NCI-H82 (cell line): ENCODE results near the gene HOXB3.

Experiments
- DNase-seq: peaks from one replicate; lab custom pipeline; 2025; lab: John Stamatoyannopoulos, UW

The HOXB3 gene

DNA sequence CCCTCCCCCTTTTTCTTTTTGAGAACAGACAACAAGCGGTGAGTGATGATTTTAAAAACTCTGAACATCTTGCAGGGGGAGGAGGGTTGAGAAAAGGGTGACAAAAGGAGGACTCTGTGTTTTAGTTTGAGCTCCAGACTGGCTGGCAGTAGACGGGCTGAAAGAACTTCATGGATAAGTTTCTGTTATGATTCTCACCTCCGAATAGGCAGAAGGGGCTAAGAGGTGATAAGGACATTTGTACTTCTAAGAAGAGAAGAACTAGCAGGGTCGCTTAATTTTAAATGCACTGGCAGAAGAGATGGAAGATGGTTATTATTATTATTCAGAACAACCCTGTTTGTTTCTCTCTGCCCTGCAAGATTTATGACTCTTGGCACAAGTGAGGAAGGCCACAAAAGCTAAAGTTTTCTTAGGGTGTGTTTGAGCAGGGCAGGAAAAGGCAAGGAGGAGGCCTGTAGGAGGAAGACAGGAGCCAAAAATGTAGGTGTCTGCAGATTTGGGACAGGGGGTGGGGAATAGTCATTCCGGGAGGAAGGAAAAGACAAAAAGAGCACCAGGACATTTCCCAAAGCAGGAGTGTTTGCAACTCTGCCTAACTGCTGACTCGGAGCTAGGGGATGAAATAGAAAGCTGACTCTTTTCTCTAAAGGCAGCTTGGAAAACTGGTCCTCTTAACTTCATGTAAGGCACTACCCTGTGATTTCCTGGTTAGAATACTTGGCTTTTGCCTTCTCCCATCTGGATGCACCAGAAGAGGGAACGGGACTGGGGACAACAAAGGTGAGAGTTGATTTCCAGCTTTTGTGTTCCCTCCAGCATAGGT is 33.3 kb downstream of the HOXB3 start:
- no peak for DNase-seq

DNA sequence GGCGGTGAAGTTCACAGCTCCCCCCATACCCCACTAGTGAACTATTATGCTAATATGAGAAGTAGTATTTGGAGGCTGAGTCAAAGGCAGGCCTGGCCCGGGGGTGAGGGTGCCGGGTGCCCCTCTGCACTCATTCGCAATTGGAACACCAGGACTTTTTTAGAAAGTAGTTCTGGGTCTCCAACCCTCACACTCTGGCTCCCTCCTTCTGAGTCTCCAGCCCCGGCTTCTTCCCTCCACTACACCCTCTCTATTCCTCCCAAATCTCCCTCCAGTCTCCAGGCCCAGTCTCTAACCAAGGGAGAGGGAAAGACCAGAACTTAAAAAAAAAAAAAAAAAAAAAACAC is 33.8 kb downstream of the HOXB3 start:
- DNase-seq, result no peak

DNA sequence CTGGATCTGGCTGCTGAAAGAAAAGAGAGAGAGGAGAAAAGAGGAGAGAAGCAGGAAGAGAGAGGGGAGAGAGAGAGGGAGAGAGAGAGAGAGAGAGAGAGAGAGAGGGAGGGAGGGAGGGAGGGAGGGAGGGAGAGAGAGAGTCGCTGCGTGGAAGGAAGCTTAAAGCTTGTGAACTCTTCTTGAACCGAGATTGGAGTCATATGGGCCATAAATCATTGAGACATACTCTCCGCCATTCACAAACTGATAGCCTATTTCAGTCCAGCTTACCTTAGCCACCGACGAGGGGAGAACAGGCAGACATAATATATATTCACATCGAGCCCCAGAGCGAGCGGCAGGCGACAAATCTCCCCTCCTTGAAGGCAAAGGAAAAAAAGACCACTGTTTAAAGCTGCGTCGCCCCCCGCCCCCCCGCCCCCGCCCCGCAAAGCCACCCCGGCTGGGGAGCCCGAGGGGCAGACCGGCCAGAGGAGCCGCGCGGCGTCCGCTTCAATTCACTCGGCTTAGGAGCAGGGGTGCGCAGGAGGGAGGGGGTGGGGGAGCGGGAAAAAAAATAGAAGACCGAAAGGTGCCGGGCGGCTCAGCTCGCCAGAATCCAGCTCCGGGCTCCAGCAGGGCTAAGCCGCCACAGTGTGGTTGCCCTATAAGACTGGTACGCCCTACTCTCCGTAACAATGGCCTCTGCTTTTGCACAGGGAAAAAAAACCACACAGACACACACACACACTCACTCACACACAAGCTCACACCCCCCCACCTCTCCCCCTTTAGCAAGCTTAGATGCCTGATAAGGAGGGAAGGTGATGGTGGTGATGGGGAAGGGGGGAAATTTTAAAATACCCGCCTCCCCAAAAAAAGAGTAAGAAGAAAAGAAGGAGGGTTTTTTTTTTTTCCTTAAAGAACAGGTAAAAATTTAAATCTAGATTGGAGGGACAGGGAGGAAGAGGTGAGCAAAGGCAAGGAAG is 34.5 kb downstream of the HOXB3 start:
- peak; percentile 39 for DNase-seq

DNA sequence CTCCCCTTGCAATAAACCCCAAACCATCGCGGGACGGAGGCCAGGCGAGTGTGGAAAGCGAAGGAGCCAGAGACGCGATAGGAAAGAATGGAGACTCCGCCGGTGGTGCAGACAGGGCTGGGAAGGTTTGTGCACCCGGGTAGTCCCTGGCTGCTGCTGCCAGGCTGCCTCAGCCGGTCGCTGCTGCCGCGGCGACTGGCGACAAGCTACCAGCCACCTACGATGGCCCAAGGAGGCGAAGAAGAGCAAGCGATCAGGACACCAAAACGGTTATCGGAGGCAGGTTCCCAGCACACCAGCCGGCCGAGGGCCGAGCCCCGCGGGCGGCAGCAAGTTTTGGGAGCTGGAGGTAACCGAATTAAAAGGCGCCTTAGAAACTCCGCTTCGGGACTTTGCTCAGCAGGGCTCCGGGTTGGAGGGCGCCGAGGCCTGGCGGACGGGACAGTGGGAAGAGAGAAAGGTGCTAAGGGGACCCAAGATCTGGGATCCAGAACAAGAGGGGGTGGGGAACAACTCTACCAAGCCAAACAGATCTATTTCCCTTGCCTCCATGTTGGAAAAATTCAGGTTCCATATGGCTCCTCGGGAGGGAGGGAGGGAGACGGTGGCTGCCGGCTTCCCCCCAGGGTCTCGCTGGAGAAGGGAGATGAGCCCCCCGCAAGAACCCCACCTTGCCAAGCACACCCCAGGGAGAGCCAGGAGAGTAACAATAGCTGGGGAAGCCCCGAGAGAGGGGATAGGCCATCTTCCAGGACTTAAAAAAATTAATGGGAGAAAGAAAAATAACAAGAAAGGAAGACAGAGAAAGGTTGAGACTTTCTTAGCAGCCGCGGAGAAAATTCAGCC is 35.4 kb downstream of the HOXB3 start:
- DNase-seq, result no peak

GRCh38 chr17:48553826-48554225 is 36.2 kb downstream of the HOXB3 start:
- DNase-seq, result no peak

- no peak for DNase-seq
Measured at GRCh38 chr17:48553190-48553547, 36.9 kb downstream of the HOXB3 start.

GRCh38 chr17:48552466-48553189 is 37.4 kb downstream of the HOXB3 start:
- DNase-seq, result no peak

DNA sequence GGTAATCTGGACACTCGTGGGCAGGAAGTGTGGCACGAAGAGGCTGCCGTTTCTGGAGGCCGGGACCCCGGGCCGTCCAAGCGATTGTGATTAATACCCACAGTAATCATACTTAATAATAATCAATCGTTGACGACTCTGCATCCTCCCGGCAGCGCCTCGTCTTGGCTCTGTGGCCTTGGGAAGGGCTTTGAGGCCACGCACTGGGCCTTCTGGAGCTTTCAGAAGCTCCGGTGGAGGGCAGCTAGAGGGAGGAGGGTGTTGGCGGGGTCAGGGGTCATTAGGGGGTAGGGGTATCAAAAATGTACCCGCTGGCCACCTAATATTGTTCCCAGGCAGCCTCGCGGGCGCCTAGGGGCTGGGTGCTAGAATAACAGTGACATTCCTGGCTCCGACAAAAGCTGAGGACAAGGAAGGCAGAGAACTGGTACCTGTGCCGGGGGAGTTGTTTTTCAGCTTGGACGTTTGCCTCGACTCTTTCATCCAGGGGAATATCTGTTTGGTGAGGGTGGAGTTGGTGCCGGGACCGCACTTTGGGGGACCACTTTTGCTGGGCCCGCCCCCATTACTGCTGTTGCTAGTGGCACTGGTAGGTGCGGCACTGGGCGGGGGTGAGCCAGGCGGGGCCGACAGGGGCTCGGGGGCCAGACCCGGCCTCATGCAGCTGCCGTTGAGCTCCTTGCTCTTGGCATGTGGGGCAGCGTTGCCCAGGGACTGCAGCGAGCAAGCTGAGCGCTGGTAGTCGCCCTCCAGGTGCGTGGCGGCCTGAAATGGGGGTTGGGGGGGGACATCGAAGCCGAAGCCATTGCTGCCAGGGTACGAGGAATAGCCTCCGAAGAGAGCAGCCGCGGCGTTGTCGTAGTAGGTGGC is 38.2 kb downstream of the HOXB3 start:
- no peak for DNase-seq

GRCh38 chr17:48551214-48551555 is 38.9 kb downstream of the HOXB3 start:
- no peak for DNase-seq

DNA sequence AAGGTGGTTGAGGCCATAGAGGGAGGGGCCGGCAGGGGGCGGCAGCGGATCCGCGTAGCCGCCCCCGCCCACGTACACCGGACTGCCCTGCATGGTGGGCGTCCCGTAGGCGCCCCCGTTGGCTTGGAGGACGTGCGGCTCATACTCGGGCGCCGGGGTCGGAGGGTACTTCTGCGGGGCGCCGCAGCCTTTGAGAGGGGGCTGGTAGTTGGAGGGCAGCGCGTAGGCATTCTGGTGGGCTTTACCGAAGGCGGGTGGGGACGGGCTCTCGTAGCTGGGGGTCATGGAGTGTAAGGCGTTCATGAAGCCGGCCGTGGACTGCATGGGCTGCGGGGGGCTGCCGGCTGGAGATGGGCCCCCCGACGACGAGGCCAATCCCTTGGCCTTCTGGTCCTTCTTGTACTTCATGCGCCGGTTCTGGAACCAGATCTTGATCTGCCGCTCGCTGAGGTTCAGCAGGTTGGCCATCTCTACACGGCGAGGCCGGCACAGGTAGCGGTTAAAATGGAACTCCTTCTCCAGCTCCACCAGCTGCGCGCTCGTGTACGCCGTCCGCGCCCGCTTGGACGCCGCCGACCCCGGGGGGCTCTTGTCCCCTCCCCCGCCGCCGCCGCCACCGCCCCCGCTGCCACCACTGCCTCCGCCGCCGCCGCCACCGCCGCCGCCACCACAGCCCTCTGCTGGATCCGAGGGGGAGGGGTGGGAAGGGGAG is 39.4 kb downstream of the HOXB3 start:
- no peak for DNase-seq

DNA sequence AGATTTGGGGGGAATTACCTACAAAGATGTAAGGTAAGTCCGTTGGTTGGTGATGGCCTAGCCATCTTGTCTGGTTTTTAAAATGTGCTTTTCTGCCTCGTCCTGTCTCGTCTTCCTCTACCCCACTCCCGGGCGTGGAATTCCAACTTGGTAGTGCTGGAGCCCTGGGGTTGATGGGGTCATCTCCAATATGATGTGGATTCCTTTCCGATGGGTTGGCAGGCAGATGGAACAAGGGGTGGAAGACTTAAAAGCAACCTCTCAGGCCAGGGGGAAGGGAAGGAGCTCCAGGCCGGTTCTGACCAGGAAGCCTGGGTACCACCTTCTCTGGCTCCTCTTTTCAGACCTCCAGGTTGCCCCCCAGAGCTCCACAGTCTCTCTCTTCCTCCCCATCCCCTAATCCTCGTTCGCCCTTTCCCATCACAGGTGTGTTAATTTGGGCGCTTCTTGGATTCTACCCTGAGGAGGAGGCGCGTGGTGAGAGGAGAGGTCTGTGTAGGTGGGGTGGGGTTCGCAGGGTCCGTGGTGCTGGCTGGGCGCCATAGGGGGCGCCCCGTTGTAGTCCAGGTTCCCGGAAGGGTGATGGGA is 40.0 kb downstream of the HOXB3 start:
- no peak for DNase-seq

DNA sequence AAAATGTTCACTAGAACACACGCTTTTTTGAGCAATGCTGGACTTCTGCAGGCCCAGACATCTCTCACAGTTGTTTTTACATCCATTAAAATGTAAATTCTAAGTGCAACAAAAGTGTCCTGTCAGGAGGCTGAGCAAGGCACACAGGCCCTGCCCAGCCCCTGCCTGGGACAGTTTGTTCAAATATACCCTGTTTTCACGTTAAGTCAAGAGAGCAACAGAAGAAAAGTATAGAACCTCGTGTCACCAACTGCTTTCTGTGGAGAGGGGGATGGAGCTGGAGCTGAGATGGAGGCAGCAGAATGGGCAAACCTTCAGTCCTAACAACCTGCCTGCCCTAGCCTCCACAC is 40.8 kb downstream of the HOXB3 start:
- no peak for DNase-seq

DNA sequence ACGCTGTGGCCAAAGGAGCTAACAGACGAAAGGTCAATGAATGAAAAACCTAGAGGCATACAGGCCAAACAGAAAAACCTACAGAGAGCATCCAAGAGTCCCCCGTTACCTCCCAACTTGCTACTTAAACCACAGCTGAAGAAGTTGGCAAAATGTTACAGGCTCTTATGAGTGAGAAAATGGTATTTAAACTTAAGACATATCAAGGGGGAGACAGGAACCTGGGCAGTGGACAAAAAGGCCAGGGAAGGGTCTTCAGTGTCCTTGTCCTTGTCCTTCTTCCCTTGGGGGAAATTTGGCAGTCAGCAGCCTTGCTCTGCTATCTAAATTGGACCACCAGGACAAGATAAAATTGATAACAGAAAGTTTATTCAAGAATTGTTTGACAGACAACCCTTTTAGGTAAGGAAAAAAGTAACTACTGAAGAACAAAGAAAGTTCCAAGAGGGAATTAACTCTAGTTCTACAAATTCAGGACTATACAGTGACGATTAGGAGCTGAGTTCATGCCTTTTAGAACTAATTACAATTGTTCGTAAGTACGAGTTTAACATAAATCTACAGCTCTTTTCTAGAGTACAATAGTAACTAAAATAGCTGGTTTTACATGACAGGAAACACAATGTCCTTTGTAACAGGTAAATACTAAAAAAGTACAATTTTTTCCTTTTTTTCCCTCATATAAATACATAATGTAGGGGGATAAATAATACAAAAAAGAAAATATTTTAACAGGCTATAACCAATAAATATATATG is 41.3 kb downstream of the HOXB3 start:
- no peak for DNase-seq

DNA sequence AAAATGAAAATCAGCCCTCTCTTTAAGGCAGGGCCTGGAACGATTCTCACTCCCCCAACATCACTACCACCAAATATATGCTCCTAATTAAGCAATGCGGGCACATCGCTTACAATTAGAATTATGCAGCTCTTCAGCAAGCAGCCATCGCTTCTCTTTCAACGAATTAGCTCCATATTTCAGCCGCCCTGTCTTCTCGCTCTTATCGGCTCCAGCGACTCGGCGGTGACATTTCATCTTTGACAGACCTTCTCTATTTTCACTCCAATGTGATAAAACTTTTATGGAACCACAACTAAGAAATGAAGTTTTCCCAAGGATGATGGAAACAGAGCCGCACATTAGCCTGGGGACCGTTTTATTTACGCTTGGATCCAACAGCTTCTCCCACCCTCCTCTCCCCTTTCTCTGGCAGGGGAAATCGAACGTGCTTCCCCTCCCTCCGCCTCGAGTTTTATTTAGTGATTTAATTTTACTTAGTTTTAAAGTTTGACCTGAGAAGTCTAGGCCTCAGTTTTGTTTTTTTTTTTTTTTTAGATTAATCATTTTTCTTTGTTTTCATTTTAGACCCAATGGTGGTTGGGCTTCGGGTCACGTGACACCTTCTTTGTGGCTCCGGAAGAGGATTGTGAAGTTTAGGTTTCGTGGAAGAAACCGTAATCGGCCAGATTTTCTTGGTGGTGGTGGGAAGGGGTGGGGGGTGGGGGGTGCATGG is 42.1 kb downstream of the HOXB3 start:
- no peak for DNase-seq

DNA sequence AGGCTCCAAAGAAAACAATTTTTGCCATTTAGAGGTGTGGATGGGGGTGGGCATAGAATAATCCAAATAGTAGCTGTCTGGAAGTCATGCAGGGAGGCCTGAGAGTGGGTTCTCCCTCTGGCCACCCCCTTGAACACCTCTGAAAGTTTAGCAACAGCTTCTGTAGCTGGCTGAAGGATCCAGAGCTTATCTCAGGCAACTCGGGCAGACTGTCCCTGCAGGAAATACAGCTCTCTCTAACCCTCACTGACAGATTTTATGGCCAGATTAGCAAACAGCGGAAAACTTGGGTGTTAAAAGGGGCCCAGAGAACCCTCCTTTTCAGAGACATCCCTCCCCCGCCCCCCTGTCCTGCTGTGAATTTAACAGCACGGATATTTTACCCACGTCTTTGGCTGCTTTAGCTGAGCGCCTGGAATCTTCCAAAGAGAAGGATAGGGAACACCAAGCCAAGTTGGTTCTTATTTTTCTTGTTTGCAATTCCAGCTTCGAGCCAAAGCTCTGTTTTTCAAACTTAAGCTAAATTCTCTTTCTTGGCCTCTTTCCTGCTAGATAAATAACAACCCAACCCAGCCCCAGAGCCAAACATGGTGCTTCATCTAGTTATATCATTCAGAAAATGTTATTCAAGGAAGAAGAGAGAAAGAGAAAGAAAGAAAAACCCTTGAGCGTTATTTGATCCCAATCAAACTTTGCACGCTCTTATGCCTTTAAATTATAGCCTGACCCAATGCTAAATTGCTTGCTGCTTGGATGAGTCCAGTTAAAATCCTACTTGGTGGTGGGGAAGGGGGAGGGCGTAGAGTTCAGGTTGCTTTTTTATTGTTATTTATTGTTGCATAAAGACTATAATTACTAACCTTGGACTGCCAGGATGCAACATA is 42.9 kb downstream of the HOXB3 start:
- no peak for DNase-seq

DNA sequence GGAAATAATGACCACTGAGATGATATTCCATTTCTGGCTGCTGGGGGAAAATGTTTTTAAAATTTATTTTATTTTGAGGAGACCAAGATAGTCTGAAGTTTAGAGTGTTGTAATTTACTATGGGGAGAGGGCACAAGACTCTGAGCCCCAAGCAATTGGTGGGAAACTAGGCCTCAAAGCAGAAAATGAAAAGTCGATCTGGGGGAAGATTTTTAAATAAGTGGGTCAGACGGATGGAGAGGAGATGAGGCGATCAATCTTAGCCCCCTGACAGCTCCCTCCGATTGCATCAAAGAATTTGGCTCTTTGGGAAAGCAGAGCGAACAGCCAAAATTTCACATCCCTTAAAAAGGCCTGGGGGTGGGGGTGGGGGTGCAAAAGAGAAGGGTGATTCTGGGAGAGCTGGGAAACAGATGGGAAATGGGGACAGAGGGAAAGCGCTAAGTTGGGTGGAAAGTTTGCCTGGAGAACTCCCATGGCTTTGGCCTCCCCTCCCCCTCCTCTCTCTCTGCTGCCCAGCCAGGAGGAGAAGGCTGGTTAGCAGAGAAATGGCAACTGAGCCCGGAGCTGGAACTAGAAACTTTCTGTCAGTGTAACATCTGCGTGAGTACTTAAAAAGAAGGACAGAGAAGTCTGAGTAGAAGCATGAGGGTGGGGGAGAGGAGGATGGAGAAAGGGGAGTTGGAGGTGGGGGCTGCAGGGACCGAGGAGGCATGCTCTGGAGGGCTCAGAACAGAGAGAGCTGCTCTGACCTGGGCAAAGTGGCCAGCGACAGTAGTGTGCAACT is 43.7 kb downstream of the HOXB3 start:
- DNase-seq, result no peak

DNA sequence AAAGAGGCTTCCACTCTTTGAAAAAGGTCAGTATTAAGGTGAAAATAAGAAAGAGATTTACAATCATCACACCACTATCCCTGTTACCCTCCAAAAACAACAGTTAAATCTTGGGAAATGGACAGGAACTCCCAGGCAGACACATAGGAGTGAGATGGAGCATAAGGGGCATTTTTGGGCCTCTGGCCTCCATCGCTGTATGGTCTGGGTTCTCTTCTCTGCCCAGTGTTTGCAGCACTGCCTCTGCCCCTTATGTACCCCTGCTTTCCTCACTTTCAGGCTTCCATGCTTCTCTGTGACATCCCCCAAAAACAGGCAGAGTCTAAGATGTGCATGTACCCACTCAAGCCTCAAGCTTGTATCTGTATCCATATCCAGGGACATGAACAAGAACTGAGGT is 44.5 kb downstream of the HOXB3 start:
- DNase-seq, result no peak
